ENCODE data around the gene TMEM235. TPM values are rescaled to one million over a fixed set of nuclear protein-coding genes. Genes with fewer than 3 reads are reported as not detected.

The TMEM235 gene
- total and polyA plus RNA-seq, 9 of the 15 experiments (the other 6 are each of a cell fraction or from before 2014, with no cell fraction given) = not detected

- TF ChIP-seq SAFB (IDR thresholded peaks at IDR 0.05; ENCODE audit: borderline replicate concordance, low read depth, low read length) (no peak), EWSR1 (IDR thresholded peaks at IDR 0.05; ENCODE audit: borderline replicate concordance, low read depth, partially characterized antibody) (no peak), ZNF143 (CRISPR knock-in tag; IDR thresholded peaks at IDR 0.05) (peak; percentile 100), TFAP4 (CRISPR knock-in tag; IDR thresholded peaks at IDR 0.05; ENCODE audit: borderline replicate concordance) (peak; percentile 66), CHD2 (IDR thresholded peaks at IDR 0.05; ENCODE audit: low read depth, low read length) (peak; percentile 50; the same call in 1 of the 2 replicates), ETV6 (IDR thresholded peaks at IDR 0.05; ENCODE audit: borderline replicate concordance in 1 of 2, low read depth in 2 of 2, low read length in 1 of 2) (no peak), ETV6 (CRISPR knock-in tag; IDR thresholded peaks at IDR 0.05; ENCODE audit: borderline replicate concordance) (0 out of 2 replicates have a peak, but pooled peaks have one; percentile 10), CSDE1 (IDR thresholded peaks at IDR 0.05) (no peak), SIN3B (IDR thresholded peaks at IDR 0.05; ENCODE audit: low read depth) (peak; percentile 50; the same call in 1 of the 2 replicates), TOE1 (IDR thresholded peaks at IDR 0.05; ENCODE audit: borderline replicate concordance) (no peak), TOE1 (CRISPR knock-in tag; IDR thresholded peaks at IDR 0.05; ENCODE audit: borderline replicate concordance, low read depth) (0 out of 2 replicates have a peak, but pooled peaks have one; percentile 59), ZNF253 (CRISPR knock-in tag; conservative IDR thresholded peaks at IDR 0.05) (no peak), POLR2A (conservative IDR thresholded peaks at IDR 0.05) (peak; percentile 58), ZNF512 (tag; IDR thresholded peaks at IDR 0.05) (no peak), NCOA2 (IDR thresholded peaks at IDR 0.05; ENCODE audit: partially characterized antibody in 2 of 2) (no peak), ZBTB1 (CRISPR knock-in tag; IDR thresholded peaks at IDR 0.05; ENCODE audit: borderline replicate concordance, low read depth) (0 out of 2 replicates have a peak, but pooled peaks have one; percentile 68), PML (IDR thresholded peaks at IDR 0.05; ENCODE audit: low read length) (0 out of 2 replicates have a peak, but pooled peaks have one; percentile 14), ZNF263 (CRISPR knock-in tag; IDR thresholded peaks at IDR 0.05; ENCODE audit: borderline replicate concordance) (0 out of 2 replicates have a peak, but pooled peaks have one; percentile 44), MAZ (CRISPR knock-in tag; conservative IDR thresholded peaks at IDR 0.05 in 1 of 2, IDR thresholded peaks at IDR 0.05 in 1 of 2) (peak; percentile 80 to 95), NR2C1 (IDR thresholded peaks at IDR 0.05) (no peak), NR2C1 (tag; IDR thresholded peaks at IDR 0.05) (peak; percentile 75), GTF2F1 (IDR thresholded peaks at IDR 0.05; ENCODE audit: low read depth, low read length) (no peak), ZNF707 (CRISPR knock-in tag; conservative IDR thresholded peaks at IDR 0.05) (no peak), DIDO1 (tag; IDR thresholded peaks at IDR 0.05; ENCODE audit: low read depth) (no peak), SRSF9 (IDR thresholded peaks at IDR 0.05; ENCODE audit: borderline replicate concordance, low read depth, low read length) (no peak)
Measured at GRCh38 chr17:78253946-78254672, 22.7 kb downstream of the TMEM235 start (continued).
